ENCODE results near the gene DACH1. TPM values are rescaled to one million over a fixed set of nuclear protein-coding genes. Genes with fewer than 3 reads are reported as not detected.

The DACH1 gene
- total RNA-seq, 1 donor from 2014 or later = not detected

- TF ChIP-seq, protein P1, sequence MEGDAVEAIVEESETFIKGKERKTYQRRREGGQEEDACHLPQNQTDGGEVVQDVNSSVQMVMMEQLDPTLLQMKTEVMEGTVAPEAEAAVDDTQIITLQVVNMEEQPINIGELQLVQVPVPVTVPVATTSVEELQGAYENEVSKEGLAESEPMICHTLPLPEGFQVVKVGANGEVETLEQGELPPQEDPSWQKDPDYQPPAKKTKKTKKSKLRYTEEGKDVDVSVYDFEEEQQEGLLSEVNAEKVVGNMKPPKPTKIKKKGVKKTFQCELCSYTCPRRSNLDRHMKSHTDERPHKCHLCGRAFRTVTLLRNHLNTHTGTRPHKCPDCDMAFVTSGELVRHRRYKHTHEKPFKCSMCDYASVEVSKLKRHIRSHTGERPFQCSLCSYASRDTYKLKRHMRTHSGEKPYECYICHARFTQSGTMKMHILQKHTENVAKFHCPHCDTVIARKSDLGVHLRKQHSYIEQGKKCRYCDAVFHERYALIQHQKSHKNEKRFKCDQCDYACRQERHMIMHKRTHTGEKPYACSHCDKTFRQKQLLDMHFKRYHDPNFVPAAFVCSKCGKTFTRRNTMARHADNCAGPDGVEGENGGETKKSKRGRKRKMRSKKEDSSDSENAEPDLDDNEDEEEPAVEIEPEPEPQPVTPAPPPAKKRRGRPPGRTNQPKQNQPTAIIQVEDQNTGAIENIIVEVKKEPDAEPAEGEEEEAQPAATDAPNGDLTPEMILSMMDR (IDR thresholded peaks at IDR 0.05; ENCODE audit: insufficient read depth, low read length, severe bottlenecking) = no peak
- FAIRE-seq = no peak
- no peak for DNase-seq (ENCODE audit: low read depth)
- Histone ChIP-seq H3K27me3 (ENCODE audit: control insufficient read depth, insufficient read depth, low read length) (no peaks in the 10 kb centered on the region), H3K36me3 (ENCODE audit: control insufficient read depth, insufficient read depth, low read length) (no peaks in the 10 kb centered on the region), H3K4me3 (ENCODE audit: low read depth, low read length) (no peak overlapping the region)
These were observed 290.4 kb downstream of the DACH1 start for GRCh38 chr13:71576571-71576970.

- TF ChIP-seq, protein P1 (IDR thresholded peaks at IDR 0.05; ENCODE audit: insufficient read depth, low read length, severe bottlenecking) = no peak
- Histone ChIP-seq H3K36me3 (ENCODE audit: control insufficient read depth, insufficient read depth, low read length) (no peaks in the 10 kb centered on the region), H3K4me3 (ENCODE audit: low read depth, low read length) (no peak overlapping the region), H3K27me3 (ENCODE audit: control insufficient read depth, insufficient read depth, low read length) (no peaks in the 10 kb centered on the region)
- no peak for DNase-seq (ENCODE audit: low read depth)
- no peak for FAIRE-seq
These were observed 320.1 kb downstream of the DACH1 start for GRCh38 chr13:71546881-71547280.

DNA sequence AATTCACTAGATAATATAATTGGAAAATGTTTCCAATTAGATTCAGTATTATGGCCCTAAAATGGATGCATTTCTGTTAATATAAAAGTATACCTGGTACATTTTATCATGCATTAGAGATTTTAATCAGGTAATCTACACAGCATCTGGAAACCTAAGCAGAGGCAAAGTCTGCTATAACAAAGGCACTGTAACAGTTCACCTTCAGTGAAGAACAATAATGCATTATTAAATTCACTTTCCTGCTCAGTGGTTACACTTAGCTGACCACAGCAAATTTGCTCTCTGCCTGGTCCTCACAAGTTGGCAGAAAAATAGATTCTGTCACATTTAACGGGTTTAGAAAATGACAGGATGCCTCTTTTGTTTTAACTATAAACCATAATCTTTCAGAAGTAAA, 326.9 kb downstream of the DACH1 start:
- no peak for FAIRE-seq
- no peak for DNase-seq (ENCODE audit: low read depth)
- TF ChIP-seq, protein P1 (IDR thresholded peaks at IDR 0.05; ENCODE audit: insufficient read depth, low read length, severe bottlenecking) = no peak
- Histone ChIP-seq H3K27me3 (ENCODE audit: control insufficient read depth, insufficient read depth, low read length) (no peaks in the 10 kb centered on the region), H3K36me3 (ENCODE audit: control insufficient read depth, insufficient read depth, low read length) (no peaks in the 10 kb centered on the region), H3K4me3 (ENCODE audit: low read depth, low read length) (no peak overlapping the region)

DNA sequence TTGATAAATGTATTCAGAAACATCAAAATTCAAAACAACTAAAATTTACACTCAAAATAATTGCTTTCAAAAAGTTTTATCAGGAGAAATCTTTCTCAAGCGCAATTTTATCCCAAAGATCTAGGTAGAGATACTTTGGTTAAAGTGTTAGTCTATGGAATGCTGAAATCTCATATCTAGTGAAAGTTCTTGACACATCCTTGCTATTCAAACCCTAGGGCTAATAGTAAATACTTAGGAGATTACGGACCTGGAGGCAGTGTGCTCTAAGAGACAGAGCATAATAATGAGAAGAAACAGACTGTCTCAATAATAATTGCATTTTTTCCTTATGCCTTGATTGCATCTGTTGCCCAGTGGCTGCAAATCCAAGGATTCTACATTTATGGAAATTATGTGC, 330.8 kb downstream of the DACH1 start:
- no peaks in the 10 kb centered on the region for H3K36me3 ChIP-seq (ENCODE audit: control insufficient read depth, insufficient read depth, low read length)
- H3K4me3 ChIP-seq (ENCODE audit: low read depth, low read length) = no peak overlapping the region
- H3K27me3 ChIP-seq (ENCODE audit: control insufficient read depth, insufficient read depth, low read length) = no peaks in the 10 kb centered on the region
- no peak for DNase-seq (ENCODE audit: low read depth)
- TF ChIP-seq, protein P1 (IDR thresholded peaks at IDR 0.05; ENCODE audit: insufficient read depth, low read length, severe bottlenecking) = no peak
- no peak for FAIRE-seq

GRCh38 chr13:71524613-71525304, 342.2 kb downstream of the DACH1 start:
- no peaks in the 10 kb centered on the region for H3K27me3 ChIP-seq (ENCODE audit: control insufficient read depth, insufficient read depth, low read length)
- no peak for DNase-seq (ENCODE audit: low read depth)
- no peaks in the 10 kb centered on the region for H3K36me3 ChIP-seq (ENCODE audit: control insufficient read depth, insufficient read depth, low read length)
- no peak for FAIRE-seq
- TF ChIP-seq, protein P1 (IDR thresholded peaks at IDR 0.05; ENCODE audit: insufficient read depth, low read length, severe bottlenecking) = no peak
- no peak overlapping the region for H3K4me3 ChIP-seq (ENCODE audit: low read depth, low read length)

- DNase-seq (ENCODE audit: low read depth) = no peak
- FAIRE-seq = no peak
- Histone ChIP-seq H3K36me3 (ENCODE audit: control insufficient read depth, insufficient read depth, low read length) (no peaks in the 10 kb centered on the region), H3K27me3 (ENCODE audit: control insufficient read depth, insufficient read depth, low read length) (no peaks in the 10 kb centered on the region), H3K4me3 (ENCODE audit: low read depth, low read length) (no peak overlapping the region)
- TF ChIP-seq, protein P1 (IDR thresholded peaks at IDR 0.05; ENCODE audit: insufficient read depth, low read length, severe bottlenecking) = no peak
These were observed 342.8 kb downstream of the DACH1 start for GRCh38 chr13:71524245-71524612.

Measured in bronchial epithelial cell (primary cell).